Right renal cortex interstitium (tissue), 3 donors: ENCODE measurements around the gene NUAK2. TPM values are rescaled to one million over a fixed set of nuclear protein-coding genes. Genes with fewer than 3 reads are reported as not detected.
"Not testable (repeated sequence)": the region's sequence is repeated elsewhere in the genome, so short reads cannot be mapped to it uniquely, and the experiment has no call there.

Experiments
- DNase-seq, 3 donors: peaks; one replicate each; pipeline ENCODE4 v3.0.0-alpha.2; 2013; ENCODE audit warnings: low read depth in 3 of 3, low spot score in 2 of 3
- polyA plus RNA-seq, 3 donors: library from polyadenylated mRNA; unstranded; fragments of 120-200 nt; gene quantifications; one replicate each; pipeline ENCODE4 v1.2.1, GENCODE V29; 2013; ENCODE audit not compliant: insufficient read length in 3 of 3

The NUAK2 gene
- polyA plus RNA-seq = 1 to 10 TPM; 5.8 to 9.9 (median 9.2) TPM

- DNase-seq = peak; percentile 66 to 84 (median 70)
These were observed at the start of gene NUAK2 for GRCh38 chr1:205321162-205321958. Gene NUAK2 (minus strand): TSS chr1:205321745. CDS start chr1:205321628, 117 bp downstream.

- no peak for DNase-seq
These were observed 49.2 kb upstream of the NUAK2 start for GRCh38 chr1:205370780-205371179.

- no peak for DNase-seq
These were observed 48.2 kb upstream of the NUAK2 start for GRCh38 chr1:205369701-205370123.

GRCh38 chr1:205368478-205368877 is 46.9 kb upstream of the NUAK2 start:
- DNase-seq = no peak

GRCh38 chr1:205365945-205366463 is 44.5 kb upstream of the NUAK2 start:
- no peak for DNase-seq

- DNase-seq = not testable (repeated sequence)
These were observed 43.5 kb upstream of the NUAK2 start for GRCh38 chr1:205365086-205365485.

- DNase-seq = no peak
These were observed 39.3 kb upstream of the NUAK2 start for GRCh38 chr1:205360891-205361290.

GRCh38 chr1:205359771-205360565 is 38.4 kb upstream of the NUAK2 start:
- DNase-seq = no peak

- no peak for DNase-seq
These were observed 37.0 kb upstream of the NUAK2 start for GRCh38 chr1:205358579-205358978.

- DNase-seq = no peak
These were observed 36.0 kb upstream of the NUAK2 start for GRCh38 chr1:205357567-205357966.

- DNase-seq = peak in 2 of 3 donors; percentile 65 to 67
These were observed 35.0 kb upstream of the NUAK2 start, which contains the start of gene KLHDC8A for GRCh38 chr1:205356440-205357139. Gene KLHDC8A (minus strand): TSS chr1:205356922. CDS start chr1:205343604, 13,318 bp downstream.

GRCh38 chr1:205355075-205355453 is 33.5 kb upstream of the NUAK2 start:
- DNase-seq = no peak

GRCh38 chr1:205354259-205355074 is 32.9 kb upstream of the NUAK2 start:
- no peak for DNase-seq

- DNase-seq = no peak
These were observed 32.1 kb upstream of the NUAK2 start for GRCh38 chr1:205353612-205354011.

- no peak for DNase-seq
These were observed 31.6 kb upstream of the NUAK2 start for GRCh38 chr1:205353191-205353590.

GRCh38 chr1:205351984-205352713 is 30.6 kb upstream of the NUAK2 start:
- DNase-seq = no peak

GRCh38 chr1:205350691-205351141 is 29.2 kb upstream of the NUAK2 start:
- no peak for DNase-seq

GRCh38 chr1:205350124-205350523 is 28.6 kb upstream of the NUAK2 start:
- no peak for DNase-seq
